Measurements from ENCODE around the gene FBXO2.

FBXO2 gene

GRCh38 chr1:11674488-11674887 is 20.3 kb upstream of the FBXO2 start:
- peaks cover 38% of the 10 kb centered on the region for H3K79me2 ChIP-seq (ENCODE audit: insufficient read depth, low read length)
- no peak overlapping the region for H2AFZ ChIP-seq (ENCODE audit: low read length)
- no peak overlapping the region for H3K9ac ChIP-seq (ENCODE audit: low read depth, low read length, poor library complexity, severe bottlenecking)
- no peaks in the 10 kb centered on the region for H3K9me2 ChIP-seq (replicated peaks; ENCODE audit: low read depth, low read length)
- H4K20me1 ChIP-seq (ENCODE audit: insufficient read depth, low read length, poor library complexity, severe bottlenecking) = peaks cover 4% of the 10 kb centered on the region
- TF ChIP-seq CTCF (conservative IDR thresholded peaks at IDR 0.05; ENCODE audit: low read length) (no peak), EZH2phosphoT487 (IDR thresholded peaks at IDR 0.05; ENCODE audit: borderline replicate concordance) (no peak)
- no peaks in the 10 kb centered on the region for H3F3A ChIP-seq (ENCODE audit: low read depth)
- no peaks in the 10 kb centered on the region for H3K9me3 ChIP-seq (ENCODE audit: insufficient read depth, low read depth, low read length)
- peaks cover 47% of the 10 kb centered on the region; the same call in 1 of the 2 replicates for H3K36me3 ChIP-seq (ENCODE audit: insufficient read depth, low read length)
- H3K4me3 ChIP-seq (ENCODE audit: low read length, poor library complexity, severe bottlenecking) = no peak overlapping the region
- H3K4me1 ChIP-seq (ENCODE audit: insufficient read depth, low read length, poor library complexity, severe bottlenecking) = peaks cover 4% of the 10 kb centered on the region
- no peaks in the 10 kb centered on the region for H3K27me3 ChIP-seq (ENCODE audit: insufficient read depth, low read length, poor library complexity, severe bottlenecking)
- H3K4me2 ChIP-seq (ENCODE audit: low read depth, low read length, poor library complexity, severe bottlenecking) = no peak overlapping the region

GRCh38 chr1:11673089-11673769 is 19.0 kb upstream of the FBXO2 start:
- H3K4me3 ChIP-seq (ENCODE audit: low read length, poor library complexity, severe bottlenecking) = no peak overlapping the region
- no peaks in the 10 kb centered on the region for H3K4me1 ChIP-seq (ENCODE audit: insufficient read depth, low read length, poor library complexity, severe bottlenecking)
- H3K79me2 ChIP-seq (ENCODE audit: insufficient read depth, low read length) = peaks cover 28% of the 10 kb centered on the region; the same call in 1 of the 2 replicates
- no peaks in the 10 kb centered on the region for H3K9me2 ChIP-seq (replicated peaks; ENCODE audit: low read depth, low read length)
- no peaks in the 10 kb centered on the region for H3K27me3 ChIP-seq (ENCODE audit: insufficient read depth, low read length, poor library complexity, severe bottlenecking)
- H2AFZ ChIP-seq (ENCODE audit: low read length) = no peak overlapping the region
- peaks cover 4% of the 10 kb centered on the region for H4K20me1 ChIP-seq (ENCODE audit: insufficient read depth, low read length, poor library complexity, severe bottlenecking)
- no peaks in the 10 kb centered on the region for H3K9me3 ChIP-seq (ENCODE audit: insufficient read depth, low read depth, low read length)
- no peak overlapping the region for H3K9ac ChIP-seq (ENCODE audit: low read depth, low read length, poor library complexity, severe bottlenecking)
- H3K36me3 ChIP-seq (ENCODE audit: insufficient read depth, low read length) = peaks cover 47% of the 10 kb centered on the region; the same call in 1 of the 2 replicates
- H3F3A ChIP-seq (ENCODE audit: low read depth) = no peaks in the 10 kb centered on the region
- no peak overlapping the region for H3K4me2 ChIP-seq (ENCODE audit: low read depth, low read length, poor library complexity, severe bottlenecking)
- TF ChIP-seq EZH2phosphoT487 (IDR thresholded peaks at IDR 0.05; ENCODE audit: borderline replicate concordance) (no peak), CTCF (conservative IDR thresholded peaks at IDR 0.05; ENCODE audit: low read length) (no peak)

DNA sequence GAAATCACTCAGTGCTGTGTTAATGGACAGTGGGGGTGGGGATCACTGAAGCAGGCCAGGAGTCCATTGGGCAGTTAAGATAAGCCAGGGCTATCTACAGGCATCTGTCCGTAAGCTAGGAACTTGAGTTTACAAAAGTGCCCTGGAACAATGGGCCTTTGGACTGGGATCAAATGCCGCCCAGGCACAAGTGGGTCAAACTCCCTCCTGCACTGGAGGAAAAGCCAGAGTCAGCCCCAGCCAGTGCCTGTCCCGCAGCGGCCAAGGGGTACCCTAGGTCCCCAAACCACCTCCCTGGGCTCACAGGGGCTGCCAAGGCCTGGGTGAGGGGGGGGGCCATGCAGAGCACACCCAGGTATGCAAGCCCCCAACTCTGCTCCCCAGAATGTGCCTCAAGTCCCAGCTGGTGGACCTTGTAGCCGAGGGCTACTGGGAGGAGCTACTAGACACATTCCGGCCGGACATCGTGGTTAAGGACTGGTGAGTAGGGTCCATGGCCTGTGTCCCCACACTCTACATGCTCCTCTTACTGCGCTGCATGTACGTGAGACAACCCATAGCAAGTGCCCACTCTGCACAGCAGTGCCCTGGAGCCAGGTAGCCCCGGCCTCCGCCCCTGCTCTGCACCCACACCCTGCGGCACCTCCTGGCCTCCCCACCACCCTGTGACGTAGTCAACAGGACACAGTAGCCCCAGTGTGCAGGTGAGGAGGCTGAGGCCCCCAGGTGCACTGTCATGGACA is 17.5 kb upstream of the FBXO2 start:
- no peak overlapping the region for H3K4me3 ChIP-seq (ENCODE audit: low read length, poor library complexity, severe bottlenecking)
- H3K4me1 ChIP-seq (ENCODE audit: insufficient read depth, low read length, poor library complexity, severe bottlenecking) = no peaks in the 10 kb centered on the region
- H4K20me1 ChIP-seq (ENCODE audit: insufficient read depth, low read length, poor library complexity, severe bottlenecking) = no peaks in the 10 kb centered on the region
- H3K79me2 ChIP-seq (ENCODE audit: insufficient read depth, low read length) = peaks cover 17% of the 10 kb centered on the region; the same call in 1 of the 2 replicates
- no peaks in the 10 kb centered on the region for H3K27me3 ChIP-seq (ENCODE audit: insufficient read depth, low read length, poor library complexity, severe bottlenecking)
- no peaks in the 10 kb centered on the region for H3K9me3 ChIP-seq (ENCODE audit: insufficient read depth, low read depth, low read length)
- H3K36me3 ChIP-seq (ENCODE audit: insufficient read depth, low read length) = peaks cover 43% of the 10 kb centered on the region; the same call in 1 of the 2 replicates
- H3K9me2 ChIP-seq (replicated peaks; ENCODE audit: low read depth, low read length) = no peaks in the 10 kb centered on the region
- no peak overlapping the region for H2AFZ ChIP-seq (ENCODE audit: low read length)
- no peak overlapping the region for H3K9ac ChIP-seq (ENCODE audit: low read depth, low read length, poor library complexity, severe bottlenecking)
- TF ChIP-seq CTCF (conservative IDR thresholded peaks at IDR 0.05; ENCODE audit: low read length) (no peak), EZH2phosphoT487 (IDR thresholded peaks at IDR 0.05; ENCODE audit: borderline replicate concordance) (no peak)
- H3K4me2 ChIP-seq (ENCODE audit: low read depth, low read length, poor library complexity, severe bottlenecking) = no peak overlapping the region
- H3F3A ChIP-seq (ENCODE audit: low read depth) = no peaks in the 10 kb centered on the region
